ENCODE data around the gene LAMB1. TPM values are rescaled to one million over a fixed set of nuclear protein-coding genes. Genes with fewer than 3 reads are reported as not detected.
A peak's percentile ranks its signal among the peaks of the same experiment; 100 is the strongest.

The LAMB1 gene
- total and polyA plus RNA-seq, 2 of the 13 experiments (the other 11 are each of a cell fraction or from before 2014, with no cell fraction given), result 109 to 124 TPM

- peak; percentile 77 for TF ChIP-seq TBL1XR1 (IDR thresholded peaks at IDR 0.05; ENCODE audit: borderline replicate concordance, low read length, partially characterized antibody)
- no peak; the same call in 1 of the 2 replicates for TF ChIP-seq CREB1 (IDR thresholded peaks at IDR 0.05)
- TF ChIP-seq CREB1 (CRISPR knock-in tag; IDR thresholded peaks at IDR 0.05), result peak; percentile 31; the same call in 1 of the 2 replicates
- peak; percentile 53; the same call in 1 of the 2 replicates for TF ChIP-seq SALL1 (CRISPR knock-in tag; IDR thresholded peaks at IDR 0.05)
- TF ChIP-seq DNMT3B (CRISPR knock-in tag; conservative IDR thresholded peaks at IDR 0.05), result peak; percentile 76; the same call in 1 of the 2 replicates
- no peak for TF ChIP-seq HNRNPUL1 (IDR thresholded peaks at IDR 0.05; ENCODE audit: low read depth, low read length)
- peak; percentile 37; the same call in 1 of the 2 replicates for TF ChIP-seq ZNF12 (CRISPR knock-in tag; IDR thresholded peaks at IDR 0.05)
- TF ChIP-seq TARDBP (CRISPR knock-in tag; IDR thresholded peaks at IDR 0.05), result peak; percentile 72
- TF ChIP-seq ARID4A (CRISPR knock-in tag; IDR thresholded peaks at IDR 0.05; ENCODE audit: borderline replicate concordance), result peak; percentile 29; the same call in 1 of the 2 replicates
- TF ChIP-seq MXD4 (CRISPR knock-in tag; IDR thresholded peaks at IDR 0.05), result no peak
- peak; percentile 34; the same call in 1 of the 2 replicates for TF ChIP-seq MAX (IDR thresholded peaks at IDR 0.05)
- TF ChIP-seq ZBTB44 (CRISPR knock-in tag; IDR thresholded peaks at IDR 0.05), result no peak
- TF ChIP-seq PITX1 (CRISPR knock-in tag; IDR thresholded peaks at IDR 0.05), result peak; percentile 71
- TF ChIP-seq ZNF567 (CRISPR knock-in tag; IDR thresholded peaks at IDR 0.05; ENCODE audit: borderline replicate concordance), result no peak
- peak; percentile 79 for TF ChIP-seq DPF2 (CRISPR knock-in tag; IDR thresholded peaks at IDR 0.05; ENCODE audit: borderline replicate concordance, low read depth)
- TF ChIP-seq RARG (CRISPR knock-in tag; IDR thresholded peaks at IDR 0.05; ENCODE audit: low read depth), result no peak
- TF ChIP-seq ZNF883 (CRISPR knock-in tag; IDR thresholded peaks at IDR 0.05; ENCODE audit: not compliant biosample characterization), result no peak
- no peak for TF ChIP-seq SALL2 (CRISPR knock-in tag; IDR thresholded peaks at IDR 0.05)
- TF ChIP-seq HIC2 (CRISPR knock-in tag; IDR thresholded peaks at IDR 0.05; ENCODE audit: low read depth), result no peak
- TF ChIP-seq ZNF44 (CRISPR knock-in tag; IDR thresholded peaks at IDR 0.05), result no peak
- peak; percentile 64; the same call in 1 of the 2 replicates for TF ChIP-seq MLX (CRISPR knock-in tag; IDR thresholded peaks at IDR 0.05)
These were observed 9.8 kb upstream of the LAMB1 start (continued) for GRCh38 chr7:108012499-108013430.

All from HepG2 (cell line).